ENCODE data around the gene KRT78. TPM values are rescaled to one million over a fixed set of nuclear protein-coding genes. Genes with fewer than 3 reads are reported as not detected.
A peak's percentile ranks its signal among the peaks of the same experiment; 100 is the strongest.

Gene KRT78
- total and polyA plus RNA-seq, 3 donors from 2014 or later: 0.93 to 1.1 (median 0.99) TPM

GRCh38 chr12:52874573-52875435 is 26.0 kb upstream of the KRT78 start:
- no peak for TF ChIP-seq POLR2A (IDR thresholded peaks at IDR 0.05)
- no peak for TF ChIP-seq CTCF (IDR thresholded peaks at IDR 0.05)
- WGBS, 2 donors: 69% methylated on average over 9 to 10 of the region's 10 CpGs

GRCh38 chr12:52873832-52874572 is 25.2 kb upstream of the KRT78 start:
- no peaks in the 10 kb centered on the region for H3K27me3 ChIP-seq
- DNase-seq: peak; percentile 76
- no peaks in the 10 kb centered on the region for H3K36me3 ChIP-seq (ENCODE audit: low read depth, missing control alignments)
- H3K4me1 ChIP-seq: peaks cover 16% of the 10 kb centered on the region
- H3K4me3 ChIP-seq: peak overlapping the region; percentile 39 to 41
- no peaks in the 10 kb centered on the region for H3K9me3 ChIP-seq
- 2 to 4% methylated on average over 5 to 26 of the region's 55 CpGs for WGBS, 2 donors
- H3K27ac ChIP-seq: peak overlapping the region in 1 of 2 donors; percentile 71
- intact Hi-C loops (cut with DNase I; ENCODE audit: low total_unique reads): loop anchor here (5.0 to 10.0 kb wide), 2 partner anchors 502 to 719 kb away; no protein-coding TSS in a partner anchor
- TF ChIP-seq CTCF (IDR thresholded peaks at IDR 0.05): no peak
- TF ChIP-seq POLR2A (IDR thresholded peaks at IDR 0.05): no peak

More at GRCh38 chr12:52874573-52875435, 26.0 kb upstream of the KRT78 start:
- Histone ChIP-seq H3K27me3 (no peaks in the 10 kb centered on the region), H3K27ac (peak overlapping the region in 1 of 2 donors; percentile 19), H3K9me3 (no peaks in the 10 kb centered on the region), H3K4me3 (peak overlapping the region; percentile 39 to 41), H3K4me1 (peaks cover 24% of the 10 kb centered on the region), H3K36me3 (ENCODE audit: low read depth, missing control alignments) (no peaks in the 10 kb centered on the region)
- DNase-seq: no peak
- intact Hi-C loops (cut with DNase I; ENCODE audit: low total_unique reads): loop anchor here (5.0 to 10.0 kb wide), 2 partner anchors 503 to 720 kb away; no protein-coding TSS in a partner anchor

- Histone ChIP-seq H3K27ac (no peak overlapping the region), H3K9me3 (no peaks in the 10 kb centered on the region), H3K4me1 (peaks cover 16% of the 10 kb centered on the region), H3K4me3 (peak overlapping the region in 1 of 2 donors; percentile 41), H3K27me3 (no peaks in the 10 kb centered on the region), H3K36me3 (ENCODE audit: low read depth, missing control alignments) (no peaks in the 10 kb centered on the region)
- WGBS, 2 donors: 61% methylated on average over 4 of the region's 4 CpGs
- TF ChIP-seq CTCF (IDR thresholded peaks at IDR 0.05): no peak
- no peak for TF ChIP-seq POLR2A (IDR thresholded peaks at IDR 0.05)
- intact Hi-C loops (cut with DNase I; ENCODE audit: low total_unique reads): loop anchor here (5.0 to 10.0 kb wide), 2 partner anchors 501 to 719 kb away; no protein-coding TSS in a partner anchor
- DNase-seq: no peak
Observed at GRCh38 chr12:52873513-52873831, 24.7 kb upstream of the KRT78 start.

GRCh38 chr12:52872644-52873389 is 24.0 kb upstream of the KRT78 start:
- intact Hi-C loops (cut with DNase I; ENCODE audit: low total_unique reads): loop anchor here (5.0 to 10.0 kb wide), 2 partner anchors 501 to 718 kb away; no protein-coding TSS in a partner anchor

More at GRCh38 chr12:52872644-52873389, 24.0 kb upstream of the KRT78 start:
- WGBS, 2 donors: 92 to 93% methylated on average over 4 to 10 of the region's 13 CpGs
- TF ChIP-seq POLR2A (IDR thresholded peaks at IDR 0.05): no peak
- TF ChIP-seq CTCF (IDR thresholded peaks at IDR 0.05): no peak
- H3K27ac ChIP-seq: no peak overlapping the region
- H3K4me1 ChIP-seq: peaks cover 16% of the 10 kb centered on the region
- DNase-seq: no peak
- H3K36me3 ChIP-seq (ENCODE audit: low read depth, missing control alignments): no peaks in the 10 kb centered on the region
- H3K27me3 ChIP-seq: no peaks in the 10 kb centered on the region
- H3K9me3 ChIP-seq: no peaks in the 10 kb centered on the region
- no peak overlapping the region for H3K4me3 ChIP-seq

All from testis (tissue), 3 donors.